NCI-H82 (cell line): ENCODE data around the gene ZNF443.
"Not testable (repeated sequence)": the region's sequence is repeated elsewhere in the genome, so short reads cannot be mapped to it uniquely, and the experiment has no call there.

Experiments used
- DNase-seq: peaks from one replicate; lab custom pipeline; 2025; lab: John Stamatoyannopoulos, UW

The ZNF443 gene

DNA sequence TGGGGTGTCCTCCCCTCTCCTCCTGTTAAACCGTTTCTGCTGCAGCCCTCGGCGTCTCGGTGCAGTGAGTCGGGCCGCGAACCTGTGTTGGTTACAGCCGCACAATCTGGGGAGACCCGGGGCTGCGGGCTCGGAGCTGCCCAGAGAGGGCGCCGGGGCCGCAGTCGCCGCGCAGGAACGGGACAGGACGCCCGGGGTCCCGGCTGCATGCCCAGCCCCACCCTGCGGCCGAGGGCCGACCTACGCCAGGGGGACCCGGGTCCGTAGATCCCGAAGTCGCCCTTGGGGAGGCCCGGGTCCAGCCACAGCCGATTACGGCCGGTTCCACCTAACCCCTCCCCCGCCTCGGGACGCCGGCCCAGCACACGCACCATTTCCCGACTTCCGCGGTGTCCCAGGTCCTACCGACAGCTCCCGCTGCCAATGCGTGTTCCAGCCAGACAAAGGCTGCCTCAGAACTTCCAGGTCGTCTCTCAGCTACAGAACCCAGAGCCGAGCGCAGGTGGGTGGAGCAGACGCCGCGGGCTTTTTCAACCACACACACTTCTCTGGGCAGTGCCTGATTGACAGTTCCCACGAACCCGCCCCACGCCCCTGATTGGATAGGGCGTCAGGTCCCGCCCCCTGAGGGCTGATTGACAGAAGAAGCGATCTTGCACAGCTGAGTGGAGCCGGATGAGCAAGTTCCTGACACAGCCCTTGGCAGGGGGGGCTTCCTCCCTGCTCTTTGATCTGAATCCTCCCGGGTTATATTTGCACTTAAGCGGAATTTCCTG, at the start of gene ZNF443:
Gene ZNF443 (minus strand): TSS at position 481 of the 776 bp plus-strand sequence. CDS start 107 bp downstream, at position 374.
- peak; percentile 100 for DNase-seq

DNA sequence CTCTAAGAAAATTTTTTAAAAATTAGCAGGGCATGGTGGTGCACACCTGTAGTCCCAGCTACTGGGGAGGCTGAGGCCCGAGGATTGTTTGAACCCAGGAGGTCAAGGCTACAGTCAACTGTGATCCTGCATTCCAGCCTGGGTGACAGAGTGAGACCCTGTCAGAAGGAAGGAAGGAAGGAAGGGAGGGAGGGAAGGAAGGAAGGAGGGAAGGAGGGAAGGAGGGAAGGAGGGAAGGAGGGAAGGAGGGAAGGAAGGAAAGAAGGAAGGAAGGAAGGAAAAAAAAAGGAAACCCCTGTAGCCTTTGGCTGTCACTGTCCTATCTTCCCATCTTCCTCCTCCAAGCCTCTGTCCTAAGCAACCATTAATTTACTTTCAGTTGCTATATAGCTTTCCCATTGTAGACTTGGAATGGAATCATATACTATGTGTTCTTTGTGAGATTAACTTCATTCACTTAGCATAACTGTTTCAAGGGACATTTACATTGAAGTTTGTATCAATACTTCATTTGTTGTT, 45.5 kb upstream of the ZNF443 start:
- not testable (repeated sequence) for DNase-seq

DNA sequence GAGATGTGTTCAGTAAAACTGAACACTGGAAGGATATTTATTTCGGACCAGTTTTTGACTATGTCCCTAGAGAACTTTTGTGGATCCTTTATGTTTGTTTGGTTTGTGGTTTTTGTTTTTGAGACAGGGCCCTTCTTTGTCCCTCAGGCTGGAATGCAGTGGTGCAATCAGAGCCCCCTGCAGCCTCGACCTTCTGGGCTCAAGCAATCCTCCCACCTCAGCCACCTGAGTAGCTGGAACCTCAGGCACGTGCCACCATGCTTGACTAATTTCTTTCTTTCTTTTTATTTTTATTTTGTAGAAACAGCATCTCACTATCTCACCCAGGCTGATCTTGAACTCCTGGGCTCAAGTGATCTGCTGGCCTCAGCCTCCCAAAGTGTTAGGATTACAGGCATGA, 44.8 kb upstream of the ZNF443 start:
- no peak for DNase-seq

DNA sequence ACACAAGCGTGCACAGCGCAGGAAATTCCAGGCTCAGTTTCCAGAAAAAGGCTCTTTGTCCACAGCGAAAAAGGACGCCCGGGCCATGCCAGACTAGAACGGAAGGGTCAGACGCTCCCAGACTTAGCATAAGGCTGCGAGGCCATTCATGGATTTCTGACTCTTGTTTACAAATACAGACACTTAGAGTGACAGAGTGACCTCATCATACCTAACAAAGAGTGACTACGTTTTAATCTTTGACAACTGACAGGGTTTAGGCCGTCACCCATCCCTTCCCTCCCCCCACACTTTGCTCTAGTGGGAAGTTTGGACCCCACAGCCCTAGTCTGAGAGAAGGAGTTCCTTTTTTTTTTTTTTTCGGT, 44.2 kb upstream of the ZNF443 start:
- DNase-seq, result no peak

DNA sequence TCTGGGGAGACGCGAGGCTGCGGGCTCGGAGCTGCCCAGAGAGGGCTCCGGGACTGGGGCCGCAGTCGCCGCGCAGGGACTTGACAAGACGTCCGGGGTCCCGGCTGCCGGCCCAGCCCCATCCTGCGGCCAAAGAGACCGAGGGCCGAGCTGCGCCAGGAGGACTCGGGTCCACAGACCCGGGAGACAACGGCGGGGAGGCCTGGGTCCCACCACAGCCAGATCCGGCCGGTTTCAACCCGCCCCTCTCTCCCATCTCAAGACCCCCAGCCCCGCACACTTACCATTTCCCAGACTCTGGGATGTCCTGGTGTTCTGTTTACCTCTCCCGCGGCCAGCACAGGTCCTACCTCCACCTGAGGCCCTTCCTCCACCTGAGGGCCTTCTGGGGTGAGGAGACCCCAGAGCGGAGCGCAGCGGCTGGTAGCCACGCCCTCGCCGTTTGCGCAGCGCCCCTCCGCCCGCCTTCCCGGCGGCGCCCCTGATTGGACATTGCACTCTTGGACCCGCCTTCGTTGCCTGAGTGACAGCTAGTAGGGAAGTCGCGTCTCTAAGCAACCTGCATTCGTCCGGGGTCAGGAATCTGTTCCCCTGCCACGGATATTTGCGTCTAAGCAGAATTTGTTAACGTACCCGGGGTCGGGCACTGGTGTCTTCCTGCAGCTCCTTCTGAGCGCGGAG, 43.7 kb upstream of the ZNF443 start, which contains the start of gene ZNF709:
Gene ZNF709 (minus strand): TSS at position 446 of the 681 bp plus-strand sequence. CDS start 159 bp downstream, at position 287.
- peak; percentile 97 for DNase-seq

DNA sequence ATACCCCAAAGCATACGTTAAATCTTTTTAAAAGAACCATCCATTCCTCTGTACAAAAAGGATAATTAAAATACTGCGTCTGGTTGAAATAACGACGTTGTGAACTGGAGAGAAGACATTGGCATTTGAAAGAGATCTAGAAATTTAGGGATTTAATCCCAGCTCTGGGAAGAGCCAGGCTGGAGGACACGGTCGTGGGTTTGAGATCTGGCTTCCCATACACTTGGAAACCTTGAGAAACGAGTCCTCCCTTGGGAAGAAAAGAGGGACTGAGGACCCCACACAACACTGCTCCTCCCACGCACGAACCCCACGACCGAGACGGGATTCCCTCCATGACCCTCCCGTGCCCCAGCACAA, 43.2 kb upstream of the ZNF443 start:
- DNase-seq, result no peak

DNA sequence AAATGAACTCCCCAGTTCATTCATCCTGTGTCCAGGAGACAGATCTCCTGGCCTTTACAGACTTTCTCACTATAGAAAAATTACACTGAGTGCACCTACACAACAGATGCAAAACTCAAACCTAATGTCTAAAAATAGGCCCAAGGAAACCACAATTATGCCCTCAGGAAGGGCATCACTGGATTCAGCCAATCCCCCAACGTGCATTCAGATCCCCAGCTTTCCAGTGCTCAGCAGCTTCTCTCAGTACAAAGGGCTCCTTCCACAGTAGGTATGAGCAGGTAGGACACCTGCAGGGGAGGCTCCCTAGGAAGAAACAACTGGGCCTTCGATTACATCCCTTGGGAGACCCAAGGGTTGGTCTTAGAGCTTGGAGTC, 41.7 kb upstream of the ZNF443 start:
- DNase-seq, result no peak

DNA sequence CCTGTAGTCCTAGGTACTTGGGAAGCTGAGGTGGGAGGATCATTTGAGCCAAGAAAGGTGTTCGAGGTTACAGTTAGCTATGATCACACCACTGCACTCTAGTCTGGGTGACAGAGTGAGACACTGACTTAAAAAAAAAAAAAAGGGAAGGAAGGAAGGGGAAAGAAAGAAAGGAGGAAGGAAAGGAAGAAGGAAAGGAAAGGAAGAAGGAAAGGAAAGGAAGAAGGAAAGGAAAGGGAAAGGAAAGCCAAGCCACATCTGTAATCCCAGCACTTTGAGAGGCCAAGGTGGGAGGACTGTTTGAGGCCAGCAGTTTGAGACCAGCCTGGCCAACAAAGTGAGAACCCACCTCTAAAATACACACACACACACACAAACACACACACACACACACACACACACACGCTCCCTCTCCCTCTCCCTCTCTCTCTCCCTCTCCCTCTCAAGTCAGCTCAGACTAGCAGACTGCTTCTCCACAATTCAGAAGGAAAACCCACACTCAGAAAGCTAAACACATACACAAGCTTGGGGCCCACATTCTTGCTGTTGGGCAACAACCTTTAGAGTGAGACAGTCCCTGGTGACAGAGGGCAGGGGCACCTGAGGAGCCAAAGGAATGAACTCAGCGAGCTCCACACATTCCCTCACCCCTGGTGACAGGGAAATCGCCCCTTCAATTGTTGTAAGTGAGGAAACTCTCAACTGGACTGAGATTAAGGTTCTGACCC, 41.1 kb upstream of the ZNF443 start:
- DNase-seq, result no peak

DNA sequence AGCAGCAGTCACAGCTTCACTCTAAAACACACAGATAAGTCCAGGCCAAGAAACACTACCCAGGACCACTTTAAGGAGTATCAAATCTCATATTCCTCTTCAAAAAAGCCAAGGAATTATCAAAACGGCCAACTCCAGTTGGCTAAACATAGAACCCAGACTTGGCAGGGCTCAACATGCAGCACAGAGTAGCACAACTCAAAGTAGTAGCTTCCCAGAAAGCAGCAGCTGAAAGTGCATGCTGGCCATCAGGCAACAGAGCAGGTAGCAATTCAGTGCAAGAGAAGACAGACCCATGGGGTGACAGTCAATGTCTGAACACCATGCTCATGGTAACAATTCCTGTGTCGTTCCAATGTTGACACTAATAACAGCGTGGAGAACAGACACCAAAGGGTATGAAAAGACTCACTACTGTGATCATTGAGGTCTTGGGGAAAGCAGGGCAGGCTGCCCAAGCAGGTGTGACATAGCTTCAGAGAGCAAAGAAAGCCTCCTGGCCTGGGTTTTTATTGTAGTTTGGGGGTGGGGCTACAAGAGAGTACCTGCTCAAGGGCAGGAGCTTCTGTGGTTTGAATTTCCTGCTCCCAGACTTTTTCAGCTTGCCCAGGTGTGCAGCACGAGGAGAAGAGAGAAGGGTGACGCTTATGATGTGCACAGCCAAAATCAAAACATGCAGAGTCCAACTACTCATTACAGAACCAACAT, 37.6 kb upstream of the ZNF443 start:
- no peak for DNase-seq

DNA sequence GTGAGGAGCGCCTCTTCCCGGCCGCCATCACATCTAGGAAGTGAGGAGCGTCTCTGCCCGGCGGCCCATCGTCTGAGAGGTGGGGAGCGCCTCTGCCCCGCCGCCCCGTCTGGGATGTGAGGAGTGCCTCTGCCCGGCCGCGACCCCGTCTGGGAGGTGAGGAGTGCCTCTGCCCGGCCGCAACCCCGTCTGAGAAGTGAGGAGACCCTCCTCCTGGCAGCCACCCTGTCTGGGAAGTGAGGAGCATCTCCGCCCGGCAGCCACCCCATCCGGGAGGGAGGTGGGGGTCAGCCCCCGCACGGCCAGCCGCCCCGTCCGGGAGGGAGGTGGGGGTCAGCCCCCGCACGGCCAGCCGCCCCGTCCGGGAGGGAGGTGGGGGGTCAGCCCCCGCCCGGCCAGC, 26.8 kb upstream of the ZNF443 start:
- not testable (repeated sequence) for DNase-seq

DNA sequence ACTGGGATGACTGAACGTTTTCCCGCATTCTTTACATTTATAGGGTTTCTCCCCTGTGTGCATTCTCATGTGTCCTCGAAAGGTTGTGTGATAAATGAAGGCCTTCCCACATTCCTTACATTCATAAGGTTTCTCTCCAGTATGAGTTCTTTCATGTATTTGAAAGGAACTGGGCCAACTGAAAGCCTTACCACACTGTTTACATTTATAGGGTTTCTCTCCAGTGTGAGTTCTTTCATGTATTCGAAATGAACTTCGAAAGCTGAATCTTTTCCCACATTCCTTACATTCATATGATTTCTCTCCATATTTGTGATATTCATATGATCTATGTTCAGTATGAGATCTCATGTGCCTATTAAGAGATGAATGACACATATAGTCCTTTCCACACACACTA, 24.4 kb upstream of the ZNF443 start:
- DNase-seq, result no peak

DNA sequence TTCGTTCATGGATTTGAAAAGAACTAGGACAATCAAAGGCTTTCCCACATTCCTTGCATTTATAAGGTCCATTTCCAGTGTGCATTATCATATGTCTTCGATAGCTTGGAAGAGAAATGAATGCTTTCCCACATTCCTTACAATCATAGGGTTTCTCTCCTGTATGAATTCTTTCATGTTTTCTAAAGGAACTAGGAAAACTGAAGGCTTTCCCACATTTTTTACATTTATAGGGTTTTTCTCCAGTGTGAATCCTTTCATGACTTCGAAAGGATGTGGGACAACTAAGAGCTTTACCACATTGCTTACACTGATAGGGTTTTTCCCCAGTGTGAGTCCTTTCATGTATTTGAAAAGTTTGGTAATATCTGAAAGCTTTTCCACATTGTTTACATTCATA, 23.9 kb upstream of the ZNF443 start:
- no peak for DNase-seq

DNA sequence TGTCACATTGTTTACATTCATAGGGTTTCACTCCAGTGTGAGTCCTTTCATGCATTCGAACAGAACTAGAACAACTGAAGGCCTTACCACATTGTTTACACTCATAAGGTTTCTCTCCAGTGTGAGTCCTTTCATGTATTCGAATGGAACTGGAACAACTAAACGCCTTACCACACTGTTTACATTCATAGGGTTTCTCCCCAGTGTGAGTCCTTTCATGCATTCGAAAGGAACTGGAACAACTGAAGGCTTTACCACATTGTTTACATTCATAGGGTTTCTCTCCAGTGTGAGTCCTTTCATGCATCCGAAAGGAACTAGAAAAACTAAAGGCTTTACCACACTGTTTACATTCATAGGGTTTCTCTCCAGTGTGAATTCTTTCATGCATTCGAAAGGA, 23.3 kb upstream of the ZNF443 start:
- not testable (repeated sequence) for DNase-seq

DNA sequence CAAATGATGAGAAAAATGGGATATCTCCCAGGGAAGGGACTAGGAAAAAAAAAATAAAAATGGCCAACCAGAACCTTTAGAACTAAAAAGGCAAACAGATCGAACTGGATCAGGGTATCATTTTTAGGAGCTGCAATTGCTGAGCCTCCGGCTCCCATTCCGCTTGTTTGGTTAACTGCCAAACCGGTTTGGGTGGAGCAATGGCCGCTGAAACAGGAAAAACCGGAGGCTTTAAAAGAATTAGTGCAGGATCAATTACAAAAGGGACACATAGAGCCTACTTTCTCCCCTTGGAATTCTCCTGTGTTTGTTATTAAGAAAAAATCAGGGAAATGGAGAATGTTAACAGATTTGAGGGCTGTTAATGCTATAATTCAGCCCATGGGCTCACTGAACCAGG, 12.7 kb upstream of the ZNF443 start:
- no peak for DNase-seq

DNA sequence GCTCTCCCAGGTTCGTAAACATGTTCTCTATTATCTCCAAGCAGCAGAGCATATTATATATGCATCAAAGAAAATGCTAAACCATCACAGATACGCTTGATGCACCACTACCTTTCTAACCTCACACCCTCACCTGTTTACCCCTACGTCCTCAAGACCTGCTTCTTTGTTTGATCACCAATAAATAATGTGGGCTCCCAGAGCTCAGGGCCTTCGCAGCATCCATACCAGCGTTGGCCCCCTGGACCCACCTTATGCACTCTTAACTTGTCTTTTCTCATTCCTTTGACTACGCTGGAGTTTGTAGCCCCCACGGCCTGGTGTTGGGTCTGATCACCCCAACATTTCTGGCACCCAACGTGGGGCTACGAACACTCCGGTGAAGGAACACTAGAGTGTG, 10.0 kb upstream of the ZNF443 start:
- DNase-seq, result no peak

DNA sequence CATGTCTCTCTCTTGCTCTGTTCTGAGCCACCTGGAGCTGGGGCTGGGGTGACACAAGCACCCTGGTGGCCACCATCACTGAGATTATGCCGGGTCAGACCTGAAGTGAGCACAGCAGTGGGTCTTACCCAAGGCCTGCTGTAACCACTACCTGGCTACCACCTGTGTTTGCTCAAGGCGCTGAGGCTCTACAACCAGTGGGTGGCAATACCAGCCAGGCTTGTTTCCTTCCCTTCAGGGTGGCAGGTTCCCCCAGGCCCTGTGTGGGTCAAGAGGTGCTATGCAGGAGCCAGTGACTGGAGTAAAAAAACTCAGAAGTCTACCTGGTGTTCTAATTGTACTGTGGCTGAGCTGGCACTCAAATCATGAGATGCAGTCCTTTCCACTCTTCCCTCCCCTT, 8.0 kb upstream of the ZNF443 start:
- no peak for DNase-seq

DNA sequence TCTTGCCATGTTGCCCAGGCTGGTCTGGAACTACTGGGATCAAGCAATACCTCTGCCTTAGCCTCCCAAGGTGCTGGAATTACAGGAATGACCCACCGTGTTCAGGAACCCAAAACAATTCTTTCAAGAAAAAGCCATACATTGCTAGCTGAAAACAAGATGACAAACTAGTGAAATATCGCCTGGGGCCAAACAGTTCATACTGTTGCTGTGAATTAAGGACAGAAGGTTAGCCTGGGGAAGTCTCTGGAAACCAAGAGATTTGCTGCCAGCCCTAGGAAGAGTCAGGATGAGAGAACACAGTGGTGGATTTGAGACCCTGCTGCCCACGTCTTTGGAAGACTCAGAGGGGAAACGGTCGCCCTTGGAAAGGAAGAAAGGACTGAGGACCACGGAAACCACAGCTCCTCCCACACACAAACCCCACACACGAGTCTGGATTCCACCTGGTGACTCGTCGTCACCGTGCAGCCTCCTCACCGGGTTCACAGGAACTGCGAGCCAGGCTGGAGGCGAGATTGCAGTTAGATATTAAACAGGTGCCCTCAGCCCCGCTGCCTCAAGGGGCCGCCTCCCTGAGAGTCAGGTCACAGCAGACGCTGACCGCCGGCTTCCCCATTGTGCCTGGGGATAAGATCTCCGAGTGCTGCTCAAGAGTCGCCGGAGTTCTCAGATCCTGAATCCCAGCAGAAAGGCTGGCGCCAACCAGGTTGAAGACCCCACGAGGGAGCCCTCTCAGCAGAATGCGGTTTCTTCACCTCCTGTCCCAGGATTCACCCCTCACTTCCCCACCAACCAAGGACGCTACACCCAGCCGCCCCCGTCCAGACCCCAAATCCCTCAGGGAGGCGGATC, 908 bp downstream of the ZNF443 start:
- DNase-seq, result peak; percentile 72

DNA sequence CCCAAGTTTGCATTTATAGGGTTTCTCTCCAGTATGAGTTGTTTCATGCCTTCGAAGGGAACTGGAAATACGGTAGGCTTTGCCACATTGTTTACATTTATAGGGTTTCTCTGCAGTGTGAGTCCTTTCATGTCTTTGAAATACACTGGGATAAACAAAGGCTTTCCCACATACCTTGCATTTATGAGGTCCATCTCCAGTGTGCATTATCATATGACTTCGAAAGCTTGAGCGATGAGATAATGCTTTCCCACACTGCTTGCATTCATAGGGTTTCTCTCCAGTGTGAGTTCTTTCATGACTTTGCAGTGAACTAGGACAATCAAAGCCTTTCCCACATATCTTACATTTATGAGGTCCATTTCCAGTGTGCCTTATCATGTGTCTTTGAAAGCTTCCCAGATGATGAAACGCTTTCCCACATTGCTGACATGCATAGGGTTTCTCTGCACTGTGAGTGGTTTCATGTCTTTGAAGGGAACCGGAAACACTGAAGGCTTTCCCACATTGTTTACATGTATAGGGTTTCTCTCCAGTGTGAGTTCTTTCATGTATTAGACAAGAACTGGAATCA, 10.0 kb downstream of the ZNF443 start:
- not testable (repeated sequence) for DNase-seq

DNA sequence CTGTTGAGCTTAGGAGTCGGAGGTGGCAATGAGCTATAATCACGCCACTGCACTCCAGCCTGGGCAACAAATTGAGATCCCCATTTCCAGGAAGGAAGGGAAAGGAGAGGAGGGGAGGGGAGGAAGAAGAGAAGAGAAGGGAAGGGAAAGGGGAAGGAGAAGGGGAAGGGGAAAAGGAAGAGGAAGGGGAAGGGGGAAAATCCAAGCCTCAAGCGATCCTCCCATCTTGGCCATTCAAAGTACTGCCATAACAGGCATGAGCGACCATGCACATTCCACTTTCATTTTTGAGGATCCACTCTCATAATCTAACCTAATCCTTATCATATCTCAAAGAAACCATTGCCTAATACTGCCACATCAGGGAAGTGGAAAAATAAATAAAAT, 14.9 kb downstream of the ZNF443 start:
- no peak for DNase-seq

DNA sequence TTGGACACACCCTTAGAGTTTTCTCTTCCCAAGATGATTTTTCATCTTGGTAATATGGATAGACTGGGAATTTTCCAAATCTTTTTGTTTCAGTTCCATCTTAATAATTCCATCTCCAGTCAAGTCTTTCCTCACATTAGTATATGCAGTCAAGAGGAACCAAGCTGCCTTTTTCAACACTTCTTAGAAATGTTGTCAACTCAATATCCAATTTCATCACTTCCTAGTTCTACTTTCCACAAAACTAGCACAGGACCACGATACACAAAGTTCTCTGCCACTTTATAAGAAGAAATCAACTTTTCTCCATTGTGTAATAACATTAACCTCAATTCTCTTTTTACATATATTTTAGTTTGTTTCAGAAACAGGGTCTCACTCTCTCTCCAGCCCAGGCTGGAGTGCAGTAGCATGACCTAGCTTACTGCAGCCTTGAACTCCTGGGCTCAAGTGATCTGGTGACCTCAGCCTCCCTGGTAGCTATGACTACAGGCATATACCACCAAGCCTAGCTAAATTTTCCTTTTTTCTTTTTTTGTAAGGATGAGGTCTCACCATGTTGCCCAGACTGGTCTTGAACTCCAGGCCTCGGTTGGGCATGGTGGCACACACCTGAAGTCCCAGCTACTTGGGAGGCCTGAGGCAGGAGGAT, 15.5 kb downstream of the ZNF443 start:
- DNase-seq, result no peak
